Esophagus squamous epithelium (tissue), 5 donors: ENCODE measurements around the gene HSPA1B. TPM values are rescaled to one million over a fixed set of nuclear protein-coding genes. Genes with fewer than 3 reads are reported as not detected.

ENCODE experiments used
- DNase-seq: peaks from one replicate; lab custom pipeline; 2025; lab: John Stamatoyannopoulos, UW
- H3K27ac ChIP-seq, 4 donors: fragments of 200-600 bp; sonication (generic); one replicate each; pipeline ENCODE4 v1.5.1; 2016 to 2019; ENCODE audit warnings: mild to moderate bottlenecking in 1 of 4
- H3K27me3 ChIP-seq, 4 donors: fragments of 200-600 bp; sonication (generic); 1 replicate in 3 of 4; 2 replicates in 1 of 4; pipeline versions ENCODE4 v1.5.1 to v1.6.0; 2017 to 2021; ENCODE audit warnings: antibody characterized with exemption in 1 of 4
- H3K36me3 ChIP-seq, 3 donors: fragments of 200-600 bp; sonication (generic); one replicate each; pipeline ENCODE4 v1.5.1; 2016 to 2019
- H3K4me1 ChIP-seq, 3 donors: fragments of 200-600 bp; sonication (generic); one replicate each; pipeline ENCODE4 v1.5.1; 2017 to 2019
- H3K4me3 ChIP-seq, 4 donors: fragments of 200-600 bp; sonication (generic); 1 replicate in 3 of 4; 2 replicates in 1 of 4; pipeline ENCODE4 v1.5.1; 2016 to 2019; ENCODE audit warnings: mild to moderate bottlenecking in 2 of 4, moderate library complexity in 1 of 4
- H3K9me3 ChIP-seq, 3 donors: fragments of 200-600 bp; sonication (generic); one replicate each; pipeline ENCODE4 v1.5.1; 2016 to 2019
- CTCF ChIP-seq, 6 experiments: fragments of 450-650 bp in 4 of 6; fragments of 200-600 bp in 2 of 6; sonication (generic) in 2 of 6; IDR thresholded peaks; one replicate each; pipeline ENCODE4 v1.5.1; 2016 to 2019; ENCODE audit warnings: antibody characterized with exemption in 6 of 6, mild to moderate bottlenecking in 4 of 6, moderate library complexity in 4 of 6
- POLR2A ChIP-seq, 4 donors: fragments of 450-650 bp; IDR thresholded peaks; one replicate each; pipeline ENCODE4 v1.6.1; 2017; ENCODE audit warnings: antibody characterized with exemption in 4 of 4, mild to moderate bottlenecking in 4 of 4, moderate library complexity in 3 of 4
- WGBS, 2 donors: methylation state at CpG; one replicate each; pipeline ENCODE4 v1.1.5; 2018; 5-methylcytosine and 5-hydroxymethylcytosine counted together
- intact Hi-C: fragments of 100-400 bp; cut with DNase I; formaldehyde crosslinking; loops from one replicate; pipeline ENCODE4 v1.15.0; 2022
- total RNA-seq, 4 donors: library from RNA; depleted of rRNA; stranded (reverse); fragments of >200 nt; gene quantifications; one replicate each; pipeline ENCODE4 v1.1.0, GENCODE V29; 2016
- donor health status: DM: yes; HTN: yes; CAD: no.

Gene HSPA1B
- total RNA-seq, 4 donors from 2014 or later, result 209 to 553 (median 252) TPM

- no peaks in the 10 kb centered on the region for H3K27me3 ChIP-seq
- H3K9me3 ChIP-seq, result no peaks in the 10 kb centered on the region
- WGBS, 2 donors, result 86 to 97% methylated on average over 8 of the region's 8 CpGs
- TF ChIP-seq POLR2A (IDR thresholded peaks at IDR 0.05) (no peak), CTCF (IDR thresholded peaks at IDR 0.05) (no peak)
- intact Hi-C loops, result no loop called here
- H3K4me1 ChIP-seq, result peaks cover 6 to 25% (median 13%) of the 10 kb centered on the region in 3 donors
- H3K27ac ChIP-seq, result no peak overlapping the region
- no peak for DNase-seq
- peaks cover 11 to 45% (median 15%) of the 10 kb centered on the region in 3 donors for H3K36me3 ChIP-seq
- no peak overlapping the region for H3K4me3 ChIP-seq
Measured at GRCh38 chr6:31858707-31859106, 31.2 kb downstream of the HSPA1B start.

GRCh38 chr6:31859923-31860322, 32.4 kb downstream of the HSPA1B start:
- Histone ChIP-seq H3K9me3 (no peaks in the 10 kb centered on the region), H3K4me1 (peaks cover 7 to 34% (median 19%) of the 10 kb centered on the region in 3 donors), H3K27ac (no peak overlapping the region), H3K27me3 (no peaks in the 10 kb centered on the region), H3K4me3 (no peak overlapping the region), H3K36me3 (peaks cover 11 to 45% (median 15%) of the 10 kb centered on the region in 3 donors)
- WGBS, 2 donors, result 80 to 90% methylated on average over 2 to 7 of the region's 11 CpGs
- no peak for DNase-seq
- TF ChIP-seq POLR2A (IDR thresholded peaks at IDR 0.05) (no peak), CTCF (IDR thresholded peaks at IDR 0.05) (no peak)
- intact Hi-C loops, result no loop called here

GRCh38 chr6:31860349-31860748, 32.8 kb downstream of the HSPA1B start:
- H3K27me3 ChIP-seq, result no peaks in the 10 kb centered on the region
- no peaks in the 10 kb centered on the region for H3K9me3 ChIP-seq
- no peak overlapping the region for H3K4me3 ChIP-seq
- intact Hi-C loops, result no loop called here
- DNase-seq, result no peak
- TF ChIP-seq CTCF (IDR thresholded peaks at IDR 0.05), result no peak
- no peak for TF ChIP-seq POLR2A (IDR thresholded peaks at IDR 0.05)
- peaks cover 11 to 45% (median 15%) of the 10 kb centered on the region in 3 donors for H3K36me3 ChIP-seq
- peaks cover 7 to 34% (median 19%) of the 10 kb centered on the region in 3 donors for H3K4me1 ChIP-seq
- WGBS, 2 donors, result 93% methylated on average over 8 to 13 of the region's 13 CpGs
- no peak overlapping the region for H3K27ac ChIP-seq

GRCh38 chr6:31861150-31861549, 33.6 kb downstream of the HSPA1B start:
- Histone ChIP-seq H3K9me3 (no peaks in the 10 kb centered on the region), H3K36me3 (peaks cover 11 to 45% (median 15%) of the 10 kb centered on the region in 3 donors), H3K4me1 (peaks cover 7 to 34% (median 19%) of the 10 kb centered on the region in 3 donors), H3K27ac (no peak overlapping the region), H3K4me3 (no peak overlapping the region), H3K27me3 (no peaks in the 10 kb centered on the region)
- DNase-seq, result no peak
- TF ChIP-seq CTCF (IDR thresholded peaks at IDR 0.05) (no peak), POLR2A (IDR thresholded peaks at IDR 0.05) (no peak)
- intact Hi-C loops, result no loop called here
- 87 to 94% methylated on average over 4 to 5 of the region's 7 CpGs for WGBS, 2 donors

GRCh38 chr6:31861919-31862343, 34.4 kb downstream of the HSPA1B start:
- Histone ChIP-seq H3K9me3 (no peaks in the 10 kb centered on the region), H3K27ac (peak overlapping the region in 3 of 4 donors; percentile 77 to 92 (median 92)), H3K4me1 (peaks cover 7 to 34% (median 19%) of the 10 kb centered on the region in 3 donors), H3K27me3 (no peaks in the 10 kb centered on the region), H3K4me3 (peak overlapping the region; percentile 54 to 95 (median 77)), H3K36me3 (peaks cover 11 to 45% (median 15%) of the 10 kb centered on the region in 3 donors)
- TF ChIP-seq POLR2A (IDR thresholded peaks at IDR 0.05) (no peak), CTCF (IDR thresholded peaks at IDR 0.05) (no peak)
- WGBS, 2 donors, result 28 to 30% methylated on average over 6 to 12 of the region's 17 CpGs
- DNase-seq, result no peak
- intact Hi-C loops, result no loop called here
